HG03045 (cell line): Measurements from ENCODE around the gene CENPVL3.
"Not testable (repeated sequence)": the region's sequence is repeated elsewhere in the genome, so short reads cannot be mapped to it uniquely, and the experiment has no call there.

Source experiments
- ATAC-seq: cut with Tn5 transposase; IDR thresholded peaks from one replicate; pipeline ENCODE4 v1.9.1; 2021; ENCODE audit warnings: mild to moderate bottlenecking, moderate library complexity; ENCODE audit not compliant: unreplicated experiment

The CENPVL3 gene

DNA sequence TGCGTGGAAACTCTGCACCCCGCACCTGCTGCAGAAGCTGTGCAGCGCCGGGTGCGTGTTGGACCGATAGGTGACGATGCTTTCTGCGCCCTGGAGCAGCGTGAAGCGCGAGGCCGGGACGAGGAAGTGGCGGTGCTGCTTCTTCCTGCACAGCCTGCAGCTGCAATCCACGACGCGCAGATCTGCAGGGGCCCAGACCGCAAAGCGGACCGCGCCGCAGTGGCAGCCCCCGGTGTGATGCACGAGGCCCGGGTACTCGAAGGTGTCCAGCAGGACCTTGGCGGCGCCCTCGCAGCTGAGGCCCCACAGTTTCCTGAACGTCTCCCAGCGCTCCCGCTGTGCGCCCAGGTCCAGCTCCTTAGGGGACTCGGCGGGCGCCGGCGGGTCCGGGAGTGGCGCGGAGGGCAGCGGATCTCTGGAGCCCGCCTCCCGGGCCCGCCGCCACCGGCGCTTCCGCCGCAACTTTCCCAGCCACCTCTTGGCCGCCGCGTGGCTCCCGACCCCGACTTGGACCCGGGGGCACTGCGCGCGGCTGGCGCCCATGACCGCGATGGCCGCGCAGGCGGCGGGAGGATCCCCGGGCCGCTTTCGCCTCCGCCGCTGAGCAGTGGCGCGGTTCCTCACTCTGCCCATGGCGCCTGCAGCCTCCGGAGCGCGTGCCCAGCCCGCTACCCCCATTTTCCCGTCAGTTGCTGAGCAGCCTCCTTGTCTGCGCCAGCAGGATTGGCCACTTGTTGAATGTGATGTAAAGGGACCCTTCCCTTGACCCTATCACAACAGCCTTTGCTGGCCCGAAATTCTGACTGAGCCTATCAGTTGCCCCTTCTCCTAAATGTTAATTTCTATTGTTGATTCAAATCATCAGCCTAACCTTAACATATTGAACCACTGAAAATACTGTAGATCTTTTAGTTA, at the start of gene CENPVL3:
Gene CENPVL3, minus strand, starts transcription at position 672 of the 915 bp plus-strand sequence. Its CDS starts 39 bp downstream, at position 633.
- not testable (repeated sequence) for ATAC-seq

DNA sequence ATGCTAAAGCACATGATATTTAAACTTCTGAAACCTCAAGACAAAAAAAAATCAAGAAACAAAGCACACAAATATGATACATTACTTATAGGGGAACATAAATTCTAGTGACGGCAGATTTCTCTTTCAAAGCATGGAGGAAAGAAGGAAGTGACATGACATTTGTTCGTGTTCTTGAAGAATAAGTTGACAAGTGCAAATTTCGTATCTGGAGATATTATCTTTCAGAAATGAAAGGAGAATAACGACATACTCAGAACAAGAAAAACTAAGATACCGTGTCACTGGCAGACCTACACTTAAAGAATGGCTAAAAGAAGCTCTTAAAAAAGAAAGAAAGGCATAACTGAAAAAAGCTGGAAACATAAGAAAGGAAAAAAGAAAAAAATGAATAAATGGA, 47.3 kb upstream of the CENPVL3 start:
- ATAC-seq = no peak

DNA sequence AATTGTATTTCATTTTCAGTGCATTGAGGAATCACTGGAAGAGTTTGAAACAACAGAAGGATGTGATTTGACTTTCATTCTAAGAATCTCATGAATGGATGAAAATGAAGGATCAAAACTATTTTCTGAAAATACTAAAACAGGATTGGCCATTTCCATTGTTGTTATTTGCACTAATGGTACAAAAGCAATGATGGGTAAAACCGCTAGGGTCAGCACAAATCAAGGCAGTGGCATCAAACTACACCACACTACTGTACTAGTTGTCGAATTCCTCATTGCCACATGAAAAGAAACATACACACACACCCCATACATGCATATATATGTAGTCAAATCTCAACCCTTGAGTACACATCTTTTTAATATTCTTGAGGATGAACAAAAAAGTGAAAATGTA, 24.7 kb upstream of the CENPVL3 start:
- no peak for ATAC-seq

- no peak for ATAC-seq
Observed at GRCh38 chrX:51641421-51642021, 22.8 kb upstream of the CENPVL3 start.

DNA sequence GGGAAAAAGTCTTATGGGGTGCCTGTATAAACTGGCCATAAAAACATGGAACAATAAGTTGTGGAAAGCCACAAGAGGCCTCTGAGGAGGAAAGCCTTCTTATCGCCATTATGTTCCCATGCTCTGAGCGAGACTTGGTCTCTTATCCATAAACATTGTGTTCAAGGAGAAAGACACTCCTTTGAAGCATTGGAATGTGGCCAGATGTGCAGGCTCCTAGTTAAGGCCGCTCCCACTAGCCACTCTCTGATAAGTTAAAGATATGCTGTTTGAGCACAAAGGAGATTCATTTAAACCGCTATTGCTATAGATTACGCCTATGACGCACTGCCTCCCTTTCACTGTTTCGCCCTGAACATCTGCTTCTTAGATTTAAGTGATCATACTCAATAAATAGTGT, 17.8 kb upstream of the CENPVL3 start:
- ATAC-seq = not testable (repeated sequence)

- no peak for ATAC-seq
Observed at GRCh38 chrX:51614353-51615012, 4.2 kb downstream of the CENPVL3 start.

- no peak for ATAC-seq
Observed at GRCh38 chrX:51608766-51609165, 9.9 kb downstream of the CENPVL3 start.

- ATAC-seq = no peak
Observed at GRCh38 chrX:51608126-51608525, 10.6 kb downstream of the CENPVL3 start.

DNA sequence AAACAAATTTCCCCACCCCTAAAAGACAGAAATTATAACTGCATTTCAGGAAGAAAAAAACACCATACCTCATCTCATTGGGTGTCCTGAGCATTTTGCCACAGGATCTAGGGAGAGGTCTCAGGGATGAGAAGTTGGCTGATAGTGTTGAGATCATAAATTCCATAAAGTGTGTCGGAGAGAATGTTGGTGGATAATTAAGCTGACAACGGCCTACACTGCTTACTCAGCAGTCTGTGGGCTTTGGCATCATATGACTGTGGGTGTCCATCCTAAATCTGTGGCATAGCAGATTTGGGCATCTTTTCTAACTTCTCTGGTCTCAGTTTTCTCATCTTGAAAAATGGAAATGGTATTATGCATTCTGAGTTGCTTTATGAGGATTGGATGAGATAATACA, 12.3 kb downstream of the CENPVL3 start:
- ATAC-seq = no peak

- ATAC-seq = no peak
Observed at GRCh38 chrX:51598899-51599298, 19.8 kb downstream of the CENPVL3 start.

- ATAC-seq = no peak
Observed at GRCh38 chrX:51571874-51572273, 46.8 kb downstream of the CENPVL3 start.

- no peak for ATAC-seq
Observed at GRCh38 chrX:51569561-51569960, 49.2 kb downstream of the CENPVL3 start.

- ATAC-seq = no peak
Observed at GRCh38 chrX:51568586-51568985, 50.1 kb downstream of the CENPVL3 start.
